ENCODE measurements around the gene NEUROG3.

The NEUROG3 gene

DNA sequence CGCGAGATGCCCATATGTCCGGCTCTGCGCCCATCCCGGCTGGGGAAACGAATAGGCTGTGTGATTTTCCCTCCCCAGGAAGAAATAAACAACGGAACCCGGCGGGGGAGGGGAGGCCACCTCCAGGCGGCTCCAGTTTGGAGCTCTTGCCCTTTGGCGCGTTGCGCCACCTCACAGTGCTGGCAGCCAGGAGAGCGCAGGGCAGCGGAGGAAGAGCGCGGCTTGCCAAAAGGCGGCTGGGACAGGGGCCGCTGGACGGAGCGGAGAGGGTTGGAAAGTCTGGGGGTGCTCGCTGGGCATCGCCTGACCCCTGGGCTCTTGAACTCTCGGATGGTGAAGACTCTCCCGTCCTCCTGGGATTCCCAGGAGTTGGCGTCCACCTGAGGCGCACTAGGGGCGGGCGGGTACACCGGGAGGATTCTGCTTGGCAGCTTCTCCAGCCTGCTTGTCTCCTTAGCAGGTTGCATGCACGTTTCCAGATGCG is 5.3 kb upstream of the NEUROG3 start:
- Mint-ChIP-seq H3K4me1 (peaks cover 6% of the 10 kb centered on the region), H3K36me3 (no peaks in the 10 kb centered on the region), H3K4me3 (no peak overlapping the region), H3K9me3 (no peaks in the 10 kb centered on the region), H3K27ac (no peak overlapping the region), H3K27me3 (peaks cover 26% of the 10 kb centered on the region)
- ATAC-seq (ENCODE audit: low read depth), result no peak
- no peak for DNase-seq (ENCODE audit: low spot score in 2 of 2)

DNA sequence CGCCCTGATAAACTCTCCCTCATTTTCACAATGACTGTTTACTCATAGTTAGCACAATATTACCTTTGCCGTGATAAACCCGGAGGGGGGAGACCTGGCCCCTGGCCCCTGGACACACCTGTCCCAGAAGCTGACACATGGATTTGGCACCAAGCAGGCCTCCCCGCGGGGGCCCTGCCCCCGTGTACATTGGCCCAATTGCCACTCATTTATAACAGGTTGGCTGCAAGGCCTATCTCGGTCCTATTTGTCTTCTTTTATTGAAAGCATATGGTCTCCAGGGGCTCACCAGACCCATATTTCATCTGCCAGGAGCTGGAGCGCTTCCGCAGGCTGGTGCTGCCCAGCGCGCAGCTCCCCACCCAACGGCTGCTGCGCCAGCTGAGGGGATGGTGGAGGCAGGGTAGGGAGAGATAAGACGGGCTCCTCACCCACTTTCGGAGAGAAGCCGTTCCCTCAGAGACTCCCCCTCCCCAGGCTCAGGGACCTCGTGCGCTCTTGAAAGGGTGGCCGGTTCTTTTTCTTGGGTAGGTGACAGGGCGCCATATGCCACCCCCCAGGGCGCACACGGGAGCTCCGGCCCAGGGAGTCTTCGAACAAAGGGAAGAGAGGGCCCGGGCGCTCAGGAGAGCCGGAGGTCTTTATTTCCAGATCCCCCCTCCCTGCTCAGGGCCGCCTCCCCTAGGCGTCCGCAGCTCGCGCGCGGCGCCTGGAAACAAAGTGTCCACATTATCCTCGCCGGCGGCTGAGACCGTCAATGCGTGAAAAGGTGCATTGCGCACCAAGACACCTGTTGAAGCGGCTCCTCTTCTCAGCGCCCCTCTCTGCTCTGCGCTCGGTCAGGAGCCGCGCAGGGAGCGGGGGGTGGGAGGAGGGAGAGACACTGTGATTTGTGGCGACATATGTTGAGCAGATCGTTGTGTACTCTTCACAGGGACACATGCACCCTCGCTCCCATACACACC is 4.3 kb upstream of the NEUROG3 start:
- no peak overlapping the region for H3K27ac Mint-ChIP-seq
- H3K4me3 Mint-ChIP-seq, result no peak overlapping the region
- DNase-seq (ENCODE audit: low spot score in 2 of 2) (no peak), ATAC-seq (ENCODE audit: low read depth) (no peak)
- H3K27me3 Mint-ChIP-seq, result peaks cover 30% of the 10 kb centered on the region
- H3K36me3 Mint-ChIP-seq, result no peaks in the 10 kb centered on the region
- H3K4me1 Mint-ChIP-seq, result peaks cover 11% of the 10 kb centered on the region
- no peaks in the 10 kb centered on the region for H3K9me3 Mint-ChIP-seq

DNA sequence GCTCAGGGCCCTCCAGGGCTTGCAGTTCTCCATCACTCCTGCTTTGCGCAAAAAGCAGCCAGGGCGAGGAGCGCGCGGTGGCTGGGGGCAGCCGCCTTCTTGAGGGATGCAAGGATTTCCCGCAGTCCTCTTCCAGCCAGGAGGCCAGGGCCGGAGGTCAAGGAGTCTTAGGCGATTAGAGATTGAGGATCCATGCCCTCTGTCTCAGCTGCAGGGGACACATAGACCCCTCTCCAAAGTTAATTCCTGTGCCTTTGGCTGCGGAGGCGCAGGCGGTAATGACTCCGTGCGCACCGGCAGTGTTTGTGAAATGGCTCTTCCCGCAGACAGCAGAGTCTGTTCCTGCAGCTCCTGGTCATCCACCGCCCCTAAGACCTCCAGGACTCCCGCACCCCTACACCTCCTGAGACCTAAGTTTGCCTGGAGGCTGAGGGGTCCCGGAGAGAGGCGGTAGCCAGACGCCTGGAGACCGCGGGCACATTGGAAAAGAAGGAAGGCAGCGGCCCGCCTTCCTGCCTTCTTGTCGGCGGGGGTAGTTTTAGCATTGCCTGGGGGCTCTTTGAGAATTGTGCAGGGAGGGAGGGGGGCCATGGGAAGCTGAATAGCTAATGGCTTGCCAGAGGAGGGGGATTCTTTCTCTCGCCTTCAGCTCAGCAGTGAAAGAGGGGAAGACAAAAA is 3.3 kb upstream of the NEUROG3 start:
- peaks cover 15% of the 10 kb centered on the region for H3K4me1 Mint-ChIP-seq
- H3K27me3 Mint-ChIP-seq, result peaks cover 32% of the 10 kb centered on the region
- H3K9me3 Mint-ChIP-seq, result no peaks in the 10 kb centered on the region
- no peaks in the 10 kb centered on the region for H3K36me3 Mint-ChIP-seq
- no peak overlapping the region for H3K27ac Mint-ChIP-seq
- ATAC-seq (ENCODE audit: low read depth) (no peak), DNase-seq (ENCODE audit: low spot score in 2 of 2) (no peak)
- H3K4me3 Mint-ChIP-seq, result no peak overlapping the region

DNA sequence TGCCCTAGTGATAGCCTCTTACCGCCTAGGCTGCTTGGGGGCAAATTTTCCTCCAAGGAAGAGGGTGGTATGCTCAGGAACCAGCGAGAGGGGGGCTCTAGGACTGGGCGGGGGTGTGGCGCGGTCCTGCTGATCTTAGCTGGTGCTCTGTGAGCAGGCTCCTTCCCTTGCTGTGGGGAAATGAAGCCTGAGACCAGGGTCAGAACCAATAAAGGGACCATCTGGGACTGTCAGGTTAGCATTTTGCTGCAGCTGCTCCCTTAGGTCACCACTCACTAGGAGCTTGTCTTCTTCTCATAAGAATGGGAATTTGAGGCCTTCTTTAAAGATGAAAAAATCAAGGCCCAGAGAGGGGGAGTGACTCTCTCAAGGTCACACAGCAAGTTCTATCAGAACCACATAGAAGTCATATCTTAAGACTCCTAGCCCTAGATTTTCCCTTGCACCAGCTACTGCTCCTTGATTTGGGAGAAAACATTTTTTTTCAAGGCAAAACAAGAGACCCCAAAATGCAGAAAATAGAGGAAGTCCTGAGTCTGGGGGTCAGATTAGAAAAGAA is 2.0 kb upstream of the NEUROG3 start:
- H3K27ac Mint-ChIP-seq, result no peak overlapping the region
- no peaks in the 10 kb centered on the region for H3K9me3 Mint-ChIP-seq
- H3K36me3 Mint-ChIP-seq, result no peaks in the 10 kb centered on the region
- peaks cover 15% of the 10 kb centered on the region for H3K4me1 Mint-ChIP-seq
- ATAC-seq (ENCODE audit: low read depth) (no peak), DNase-seq (ENCODE audit: low spot score in 2 of 2) (no peak)
- H3K27me3 Mint-ChIP-seq, result peaks cover 32% of the 10 kb centered on the region
- H3K4me3 Mint-ChIP-seq, result no peak overlapping the region

DNA sequence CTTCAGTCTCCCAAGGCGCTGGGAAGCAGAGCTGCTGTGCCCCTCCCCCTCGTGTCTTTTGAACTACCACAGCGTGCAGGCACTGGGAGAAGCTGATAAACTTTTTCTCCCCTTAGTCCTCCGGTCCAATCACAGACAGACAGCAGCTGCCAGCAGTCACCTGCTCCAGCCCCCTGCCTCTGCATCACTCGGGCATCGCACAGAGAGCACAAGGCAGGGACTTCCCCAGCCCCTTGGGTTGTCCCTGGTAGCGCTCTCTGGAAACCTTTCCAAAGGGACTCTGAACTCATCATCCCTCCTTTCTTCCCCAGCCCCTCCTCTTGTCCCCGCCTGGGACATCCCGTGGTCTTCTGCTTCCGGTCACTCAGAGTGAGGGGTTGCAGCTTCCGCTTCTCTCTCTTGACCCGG is 1.4 kb upstream of the NEUROG3 start:
- Mint-ChIP-seq H3K4me1 (peaks cover 15% of the 10 kb centered on the region), H3K27ac (no peak overlapping the region), H3K4me3 (peak overlapping the region; percentile 41), H3K36me3 (no peaks in the 10 kb centered on the region), H3K27me3 (peaks cover 32% of the 10 kb centered on the region), H3K9me3 (no peaks in the 10 kb centered on the region)
- no peak for DNase-seq (ENCODE audit: low spot score in 2 of 2)
- peak; percentile 37 for ATAC-seq (ENCODE audit: low read depth)

DNA sequence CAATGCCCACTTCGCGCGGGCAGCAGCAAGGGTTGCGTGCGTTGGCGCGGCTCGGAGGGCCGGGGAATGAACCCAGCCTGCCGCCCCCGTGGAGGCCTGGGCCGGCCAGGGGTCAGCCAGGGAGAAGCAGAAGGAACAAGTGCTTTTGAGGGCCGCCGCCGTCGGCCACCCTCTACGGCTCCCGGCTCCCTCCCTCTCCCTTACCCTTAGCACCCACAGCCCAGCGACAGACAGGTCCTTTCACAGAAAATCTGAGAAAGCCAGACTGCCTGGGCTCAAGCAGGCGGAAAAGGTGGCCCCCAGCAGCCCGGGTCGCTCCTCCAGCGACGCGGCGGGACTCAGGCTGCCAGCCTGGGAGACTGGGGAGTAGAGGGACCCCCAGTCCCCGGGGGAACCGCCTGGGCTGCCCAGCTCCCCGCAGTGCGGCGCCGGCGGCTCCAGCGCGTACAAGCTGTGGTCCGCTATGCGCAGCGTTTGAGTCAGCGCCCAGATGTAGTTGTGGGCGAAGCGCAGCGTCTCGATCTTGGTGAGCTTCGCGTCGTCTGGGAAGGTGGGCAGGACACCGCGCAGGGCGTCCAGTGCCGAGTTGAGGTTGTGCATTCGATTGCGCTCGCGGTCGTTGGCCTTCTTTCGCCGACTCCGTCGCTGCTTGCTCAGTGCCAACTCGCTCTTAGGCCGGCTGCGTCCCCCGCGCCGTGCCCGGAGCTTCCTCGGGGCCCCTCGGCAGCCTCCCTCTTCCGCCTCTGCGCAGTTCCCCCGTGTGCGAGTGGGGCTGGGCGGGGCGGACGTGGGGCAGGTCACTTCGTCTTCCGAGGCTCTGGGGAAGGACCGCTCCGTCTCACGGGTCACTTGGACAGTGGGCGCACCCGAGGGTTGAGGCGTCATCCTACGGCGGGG is 815 bp downstream of the NEUROG3 start:
- DNase-seq (ENCODE audit: low spot score in 2 of 2), result no peak
- peaks cover 15% of the 10 kb centered on the region for H3K4me1 Mint-ChIP-seq
- peaks cover 25% of the 10 kb centered on the region for H3K27me3 Mint-ChIP-seq
- no peaks in the 10 kb centered on the region for H3K36me3 Mint-ChIP-seq
- no peaks in the 10 kb centered on the region for H3K9me3 Mint-ChIP-seq
- ATAC-seq (ENCODE audit: low read depth), result no peak
- no peak overlapping the region for H3K27ac Mint-ChIP-seq
- H3K4me3 Mint-ChIP-seq, result peak overlapping the region; percentile 80

DNA sequence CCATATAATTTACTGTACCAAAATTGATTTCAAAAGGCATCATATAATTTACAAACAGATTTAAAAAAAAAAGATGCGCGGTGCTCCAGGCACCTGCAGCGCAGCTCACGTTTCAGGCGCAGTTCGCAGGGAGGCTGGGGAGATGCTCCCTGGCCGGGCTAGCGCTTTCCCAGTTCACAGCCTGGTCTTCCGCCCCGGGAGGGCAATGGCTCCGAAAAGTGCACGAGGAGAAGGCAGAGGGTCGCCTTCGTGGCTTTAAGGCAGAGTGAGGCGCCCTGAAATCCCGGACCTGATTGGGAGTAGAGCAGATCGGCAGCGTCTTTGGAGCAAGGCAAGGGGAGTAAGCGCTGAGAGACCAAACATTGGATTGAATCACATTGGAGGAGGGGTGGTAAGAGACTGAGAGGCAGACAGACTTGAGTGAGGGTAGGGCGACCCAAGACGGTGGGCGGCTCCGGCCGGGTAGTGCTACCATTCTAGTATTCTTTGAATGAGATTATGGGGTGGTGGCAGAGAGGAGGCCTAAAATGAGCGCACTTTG is 1.5 kb downstream of the NEUROG3 start:
- DNase-seq (ENCODE audit: low spot score in 2 of 2) (no peak), ATAC-seq (ENCODE audit: low read depth) (no peak)
- Mint-ChIP-seq H3K4me3 (peak overlapping the region; percentile 59), H3K27me3 (peaks cover 27% of the 10 kb centered on the region), H3K4me1 (peaks cover 15% of the 10 kb centered on the region), H3K27ac (no peak overlapping the region), H3K9me3 (no peaks in the 10 kb centered on the region), H3K36me3 (no peaks in the 10 kb centered on the region)

DNA sequence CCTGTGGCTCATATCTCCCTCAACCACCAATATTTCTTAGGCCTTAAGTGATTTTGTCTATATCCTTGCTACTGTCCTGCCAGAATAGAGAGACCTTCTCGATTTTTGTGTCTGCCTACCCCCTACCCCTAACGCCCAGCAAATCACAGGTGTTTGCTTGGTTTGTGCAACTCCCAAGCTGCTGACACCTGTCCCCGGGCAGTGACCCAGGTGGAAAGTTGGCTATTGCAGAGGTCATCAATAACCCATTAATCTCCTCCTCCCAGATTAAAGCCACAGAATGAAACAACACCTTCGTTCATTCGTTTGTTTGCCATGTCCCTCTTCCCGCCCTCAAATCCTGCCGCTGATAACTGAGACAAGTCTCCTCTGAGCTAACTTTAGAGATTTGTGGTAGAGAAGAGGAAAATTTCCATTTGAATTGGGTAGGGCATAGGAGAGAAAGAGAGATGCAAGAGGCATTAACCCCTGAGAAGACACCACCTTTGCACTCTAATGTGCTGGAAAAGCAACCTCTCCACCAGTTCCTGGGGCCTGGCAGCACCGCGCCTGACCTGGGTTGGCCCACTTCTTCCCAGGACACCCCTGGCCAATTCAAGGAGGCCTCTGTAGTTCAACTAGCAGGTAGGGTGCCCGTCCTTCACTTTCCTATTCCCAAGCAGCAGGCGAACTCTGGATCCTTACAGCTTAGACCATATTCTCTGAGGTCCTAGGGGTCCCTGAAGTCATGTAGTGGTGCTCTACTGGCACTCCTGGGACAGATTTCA is 3.0 kb downstream of the NEUROG3 start:
- H3K4me1 Mint-ChIP-seq, result peaks cover 15% of the 10 kb centered on the region
- H3K36me3 Mint-ChIP-seq, result no peaks in the 10 kb centered on the region
- DNase-seq (ENCODE audit: low spot score in 2 of 2), result no peak
- no peak for ATAC-seq (ENCODE audit: low read depth)
- H3K4me3 Mint-ChIP-seq, result no peak overlapping the region
- H3K27ac Mint-ChIP-seq, result no peak overlapping the region
- H3K9me3 Mint-ChIP-seq, result no peaks in the 10 kb centered on the region
- H3K27me3 Mint-ChIP-seq, result peaks cover 35% of the 10 kb centered on the region

DNA sequence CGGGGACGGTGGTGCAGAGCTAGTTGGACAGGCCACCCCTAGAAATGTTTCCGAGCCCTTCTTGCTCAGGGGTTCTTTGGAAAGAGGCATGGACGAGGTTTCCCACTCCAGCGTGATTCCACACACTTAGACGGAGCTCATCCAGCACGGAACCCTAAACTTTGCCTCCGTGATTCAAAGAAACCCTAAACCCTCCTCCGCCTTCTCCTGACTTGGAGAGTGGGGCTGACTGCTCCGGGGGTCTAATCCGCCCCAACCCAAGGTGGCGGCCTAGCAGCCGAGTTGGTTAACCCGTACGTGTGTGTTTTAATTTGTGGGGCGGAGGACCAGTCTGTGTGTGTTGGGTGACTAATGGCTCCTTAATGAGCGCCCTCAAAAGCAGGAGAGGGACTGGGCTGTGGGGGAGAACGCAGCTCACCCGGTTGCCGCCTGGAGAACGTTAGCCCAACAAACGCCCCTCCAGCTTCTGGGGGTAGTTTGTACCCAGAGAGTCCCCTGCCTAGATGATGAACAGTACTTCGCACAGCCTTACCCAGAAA is 3.8 kb downstream of the NEUROG3 start:
- Mint-ChIP-seq H3K4me1 (peaks cover 12% of the 10 kb centered on the region), H3K9me3 (no peaks in the 10 kb centered on the region), H3K27ac (no peak overlapping the region), H3K36me3 (no peaks in the 10 kb centered on the region), H3K27me3 (peaks cover 37% of the 10 kb centered on the region), H3K4me3 (no peak overlapping the region)
- ATAC-seq (ENCODE audit: low read depth) (no peak), DNase-seq (ENCODE audit: low spot score in 2 of 2) (no peak)

DNA sequence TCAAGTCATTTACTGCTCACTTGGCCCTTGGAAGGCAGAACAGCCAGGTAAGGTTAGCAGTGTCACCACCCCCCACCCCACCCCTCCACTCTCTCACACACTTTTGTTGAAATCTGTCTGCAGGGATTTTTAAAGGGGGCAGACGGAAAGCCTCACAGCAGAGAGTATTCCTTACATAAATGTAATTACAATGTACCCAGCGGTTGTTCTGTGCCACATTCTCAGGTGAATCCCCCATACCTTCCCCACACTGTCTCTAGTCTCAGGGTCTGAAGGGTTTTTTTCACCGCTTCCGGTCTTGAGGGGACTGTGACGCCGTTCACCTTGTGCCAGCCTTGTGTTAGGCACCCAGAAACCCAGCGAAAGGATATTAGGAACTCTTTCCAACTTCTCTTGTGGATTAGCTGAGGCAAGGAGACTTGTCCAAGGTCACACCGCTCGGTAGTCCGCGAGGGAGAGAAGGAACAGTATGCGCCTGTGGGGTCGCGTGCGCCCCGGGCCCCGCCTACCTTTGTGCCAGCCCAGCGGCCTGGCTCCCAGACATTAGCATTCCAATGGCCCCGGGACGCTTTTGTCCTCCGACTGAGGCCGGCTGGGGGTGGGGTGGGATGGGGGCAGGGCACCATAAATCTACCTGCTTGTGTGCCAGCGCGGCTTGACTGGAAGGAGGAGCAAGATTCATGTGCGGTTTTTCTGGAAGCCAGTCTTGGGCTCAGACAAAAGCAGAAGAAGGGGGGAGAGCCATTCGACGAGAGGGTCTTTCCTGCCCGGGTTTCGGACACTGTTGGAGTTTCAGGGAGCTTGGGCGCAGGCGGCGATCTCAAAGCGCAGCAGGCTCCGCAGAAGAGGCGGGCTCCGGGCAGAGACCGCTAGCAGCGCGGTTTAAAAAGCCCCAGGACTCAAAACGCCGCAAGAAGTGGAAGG is 4.5 kb downstream of the NEUROG3 start:
- H3K36me3 Mint-ChIP-seq, result no peaks in the 10 kb centered on the region
- H3K9me3 Mint-ChIP-seq, result no peaks in the 10 kb centered on the region
- DNase-seq (ENCODE audit: low spot score in 2 of 2) (no peak), ATAC-seq (ENCODE audit: low read depth) (no peak)
- peaks cover 41% of the 10 kb centered on the region for H3K27me3 Mint-ChIP-seq
- peaks cover 10% of the 10 kb centered on the region for H3K4me1 Mint-ChIP-seq
- no peak overlapping the region for H3K4me3 Mint-ChIP-seq
- no peak overlapping the region for H3K27ac Mint-ChIP-seq

DNA sequence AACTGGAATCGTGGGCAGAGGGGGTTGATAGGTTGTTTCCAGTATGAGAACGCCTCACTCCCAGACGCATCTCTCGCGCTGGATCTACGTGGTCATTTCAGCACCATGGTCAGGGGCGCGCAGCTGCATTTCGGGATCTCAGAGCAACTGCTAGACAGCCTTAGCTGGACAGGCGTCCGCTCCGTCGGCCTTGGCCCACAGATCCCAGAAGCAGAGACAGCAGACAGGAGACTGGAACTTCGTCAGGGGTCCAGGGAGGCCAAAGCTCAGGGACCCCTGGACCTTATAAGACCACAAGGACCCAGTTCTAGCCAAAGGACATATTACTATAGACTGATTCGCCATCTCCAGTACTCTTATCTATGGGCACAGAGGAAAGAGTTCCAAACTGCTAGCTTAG is 5.3 kb downstream of the NEUROG3 start:
- H3K4me3 Mint-ChIP-seq, result no peak overlapping the region
- peaks cover 5% of the 10 kb centered on the region for H3K4me1 Mint-ChIP-seq
- ATAC-seq (ENCODE audit: low read depth), result no peak
- DNase-seq (ENCODE audit: low spot score in 2 of 2), result no peak
- H3K9me3 Mint-ChIP-seq, result no peaks in the 10 kb centered on the region
- no peaks in the 10 kb centered on the region for H3K36me3 Mint-ChIP-seq
- peaks cover 41% of the 10 kb centered on the region for H3K27me3 Mint-ChIP-seq
- no peak overlapping the region for H3K27ac Mint-ChIP-seq

DNA sequence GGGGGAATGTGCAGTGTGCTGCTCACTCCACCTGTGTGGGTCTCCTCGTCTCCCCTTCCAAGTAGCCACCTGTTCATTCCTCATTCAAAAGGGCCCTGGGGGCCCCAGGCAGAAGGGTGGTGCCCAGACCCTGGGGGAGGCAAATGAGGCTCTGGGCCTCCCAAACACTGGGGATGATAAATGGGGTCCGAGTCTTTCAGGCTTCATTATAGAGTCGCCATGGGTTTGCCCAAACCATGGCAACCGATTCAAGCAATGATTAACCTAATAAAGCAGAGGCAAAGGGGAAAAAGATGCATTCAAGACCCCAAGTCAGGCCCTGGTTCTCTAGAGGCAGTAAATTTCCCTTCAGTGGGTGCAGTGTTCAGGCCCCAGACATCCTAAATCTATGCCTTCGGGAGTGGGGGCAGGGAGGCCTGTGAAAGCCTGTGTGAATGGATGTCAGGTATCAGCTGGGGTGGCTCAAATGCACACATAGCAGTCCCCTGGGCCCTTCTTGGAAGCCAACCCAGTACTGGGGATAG is 10.4 kb downstream of the NEUROG3 start:
- no peaks in the 10 kb centered on the region for H3K9me3 Mint-ChIP-seq
- H3K4me3 Mint-ChIP-seq, result no peak overlapping the region
- DNase-seq (ENCODE audit: low spot score in 2 of 2) (no peak), ATAC-seq (ENCODE audit: low read depth) (no peak)
- no peaks in the 10 kb centered on the region for H3K36me3 Mint-ChIP-seq
- no peaks in the 10 kb centered on the region for H3K4me1 Mint-ChIP-seq
- no peak overlapping the region for H3K27ac Mint-ChIP-seq
- H3K27me3 Mint-ChIP-seq, result peaks cover 34% of the 10 kb centered on the region

All from memory B cell (primary cell).